Endothelial cell (in vitro differentiated cells): ENCODE data around the gene KLHL25. TPM values are rescaled to one million over a fixed set of nuclear protein-coding genes. Genes with fewer than 3 reads are reported as not detected.

Experiments used
- DNase-seq: peaks from one replicate; pipeline ENCODE4 v3.0.0; 2021; ENCODE audit warnings: low spot score
- H3K27ac Mint-ChIP-seq: one replicate; pipeline ENCODE4 v1.8.0; 2021; ENCODE audit warnings: mixed read lengths, inconsistent platforms; ENCODE audit not compliant: unreplicated experiment
- H3K27me3 Mint-ChIP-seq: one replicate; pipeline ENCODE4 v1.8.0; 2021; ENCODE audit warnings: mild to moderate bottlenecking, moderate library complexity, mixed read lengths, inconsistent platforms; ENCODE audit not compliant: unreplicated experiment
- H3K36me3 Mint-ChIP-seq: one replicate; pipeline ENCODE4 v1.8.0; 2021; ENCODE audit warnings: mild to moderate bottlenecking, low read depth, mixed read lengths, inconsistent platforms; ENCODE audit not compliant: unreplicated experiment
- H3K4me1 Mint-ChIP-seq: one replicate; pipeline ENCODE4 v1.8.0; 2021; ENCODE audit warnings: mild to moderate bottlenecking, mixed read lengths, inconsistent platforms; ENCODE audit not compliant: unreplicated experiment
- H3K4me3 Mint-ChIP-seq: one replicate; pipeline ENCODE4 v1.8.0; 2021; ENCODE audit warnings: mild to moderate bottlenecking, mixed read lengths, inconsistent platforms; ENCODE audit not compliant: unreplicated experiment
- H3K9me3 Mint-ChIP-seq: one replicate; pipeline ENCODE4 v1.8.0; 2021; ENCODE audit warnings: mixed read lengths, inconsistent platforms; ENCODE audit not compliant: unreplicated experiment
- CTCF ChIP-seq: fragments of 200-600 bp; sonication (generic); IDR thresholded peaks from one replicate; pipeline ENCODE4 v1.5.0; 2021; ENCODE audit warnings: antibody characterized with exemption; ENCODE audit not compliant: unreplicated experiment
- total RNA-seq: library from RNA; stranded (reverse); fragmentation: NEBNext Ultra II Directional; extraction: Animal tissue kit (Norgen Biotek cat#: 25700); gene quantifications from one replicate; pipeline ENCODE4 v1.2.1, GENCODE V29; 2021; ENCODE audit not compliant: unreplicated experiment

Gene KLHL25
- total RNA-seq, 1 donor from 2014 or later, result 7.4 TPM

DNA sequence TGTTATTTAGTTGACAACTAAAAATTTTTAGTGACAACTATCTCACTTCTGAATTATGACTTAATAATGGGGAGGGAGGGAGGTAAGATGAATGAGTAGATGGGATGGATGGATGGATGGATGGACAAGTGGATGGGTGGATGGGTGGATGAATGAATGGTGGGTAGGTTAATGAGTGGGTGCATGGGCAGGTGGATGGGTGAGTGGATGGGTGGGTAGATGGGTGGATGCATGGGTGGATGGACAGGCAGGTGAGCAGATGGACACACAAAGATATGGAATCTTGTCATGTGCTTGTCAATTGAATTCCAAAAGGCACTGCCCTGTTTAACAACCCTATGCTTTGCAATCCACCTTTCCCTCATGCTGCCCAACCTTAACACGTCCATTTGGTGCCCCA, 41.5 kb downstream of the KLHL25 start:
- no peak for TF ChIP-seq CTCF
- H3K27ac Mint-ChIP-seq, result no peak overlapping the region
- peaks cover 17% of the 10 kb centered on the region for H3K36me3 Mint-ChIP-seq
- H3K9me3 Mint-ChIP-seq, result no peaks in the 10 kb centered on the region
- peaks cover 38% of the 10 kb centered on the region for H3K4me1 Mint-ChIP-seq
- H3K4me3 Mint-ChIP-seq, result peak overlapping the region; percentile 50
- no peak for DNase-seq
- H3K27me3 Mint-ChIP-seq, result peaks cover 26% of the 10 kb centered on the region

- no peak for DNase-seq
- H3K4me1 Mint-ChIP-seq, result peaks cover 44% of the 10 kb centered on the region
- H3K9me3 Mint-ChIP-seq, result no peaks in the 10 kb centered on the region
- H3K27me3 Mint-ChIP-seq, result peaks cover 25% of the 10 kb centered on the region
- no peak for TF ChIP-seq CTCF
- no peak overlapping the region for H3K4me3 Mint-ChIP-seq
- peak overlapping the region; percentile 90 for H3K27ac Mint-ChIP-seq
- H3K36me3 Mint-ChIP-seq, result peaks cover 20% of the 10 kb centered on the region
Observed at GRCh38 chr15:85752491-85752961, 42.2 kb downstream of the KLHL25 start.

DNA sequence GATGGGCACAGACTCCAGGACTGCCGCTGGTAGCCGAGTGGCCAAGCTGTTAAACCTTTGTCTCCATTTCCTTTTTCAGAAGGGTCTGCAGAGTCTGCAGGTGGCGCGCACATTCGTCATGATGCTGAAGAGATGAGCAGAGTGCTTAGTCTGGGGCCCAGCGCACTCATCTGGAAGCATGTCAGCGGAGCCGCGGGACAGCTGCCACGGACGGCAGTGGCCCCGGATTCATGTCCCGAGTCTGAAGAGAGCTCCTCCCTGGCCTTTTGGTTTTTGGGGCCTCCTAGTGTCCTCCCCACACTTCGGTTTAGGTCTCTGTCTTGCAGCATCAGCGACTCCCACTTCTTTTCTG, 42.6 kb downstream of the KLHL25 start:
- DNase-seq, result no peak
- H3K9me3 Mint-ChIP-seq, result no peaks in the 10 kb centered on the region
- peaks cover 27% of the 10 kb centered on the region for H3K27me3 Mint-ChIP-seq
- TF ChIP-seq CTCF, result no peak
- H3K4me3 Mint-ChIP-seq, result no peak overlapping the region
- H3K4me1 Mint-ChIP-seq, result peaks cover 46% of the 10 kb centered on the region
- peaks cover 24% of the 10 kb centered on the region for H3K36me3 Mint-ChIP-seq
- no peak overlapping the region for H3K27ac Mint-ChIP-seq

- DNase-seq, result no peak
- Mint-ChIP-seq H3K27ac (peak overlapping the region; percentile 57), H3K4me3 (no peak overlapping the region), H3K27me3 (peaks cover 33% of the 10 kb centered on the region), H3K36me3 (peaks cover 30% of the 10 kb centered on the region), H3K9me3 (no peaks in the 10 kb centered on the region), H3K4me1 (peaks cover 49% of the 10 kb centered on the region)
- TF ChIP-seq CTCF, result no peak
Observed at GRCh38 chr15:85751291-85752123, 43.2 kb downstream of the KLHL25 start.
